ENCODE measurements around the gene PPP4C. TPM values are rescaled to one million over a fixed set of nuclear protein-coding genes. Genes with fewer than 3 reads are reported as not detected.

Gene PPP4C
- total RNA-seq, 1 donor = 178 TPM

DNA sequence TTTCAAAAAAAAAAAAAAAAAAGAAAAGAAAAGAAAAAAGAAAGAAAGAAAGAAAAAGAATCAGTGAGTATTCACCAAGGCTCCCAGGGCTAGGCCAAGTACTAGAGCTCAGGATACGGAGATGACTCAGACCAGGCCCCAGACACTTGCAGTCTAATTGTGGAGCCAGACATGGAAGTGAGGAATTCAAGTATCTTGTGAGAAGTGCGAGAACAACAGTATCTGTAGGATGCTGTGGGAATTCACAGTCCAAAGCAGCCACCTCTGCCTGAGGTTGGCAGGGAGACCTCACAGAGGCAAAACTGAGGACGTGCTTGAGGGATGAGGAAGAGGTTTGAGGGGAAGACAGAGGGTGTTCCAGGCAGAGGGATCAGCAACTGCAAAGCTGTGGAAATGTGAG is 24.3 kb upstream of the PPP4C start:
- Histone ChIP-seq H3K9me3 (ENCODE audit: low read depth, low read length) (no peaks in the 10 kb centered on the region), H3K27ac (ENCODE audit: low read depth, low read length) (peak overlapping the region; percentile 8), H3K4me3 (ENCODE audit: insufficient read depth, low read length) (no peak overlapping the region), H3K4me1 (ENCODE audit: insufficient read depth, low read length) (peaks cover 23% of the 10 kb centered on the region), H3K36me3 (ENCODE audit: insufficient read depth, low read length) (peaks cover 3% of the 10 kb centered on the region), H3K79me2 (ENCODE audit: insufficient read depth, low read length) (peaks cover 11% of the 10 kb centered on the region), H3K27me3 (ENCODE audit: insufficient read depth, low read length) (no peaks in the 10 kb centered on the region), H3K4me2 (ENCODE audit: insufficient read depth, low read length) (peak overlapping the region; percentile 26), H4K20me1 (ENCODE audit: insufficient read depth, low read length) (no peaks in the 10 kb centered on the region), H2AFZ (ENCODE audit: low read length) (peak overlapping the region; percentile 85)
- peak; percentile 96 for DNase-seq (ENCODE audit: insufficient read length, low spot score, missing footprints)
- TF ChIP-seq, protein P1, sequence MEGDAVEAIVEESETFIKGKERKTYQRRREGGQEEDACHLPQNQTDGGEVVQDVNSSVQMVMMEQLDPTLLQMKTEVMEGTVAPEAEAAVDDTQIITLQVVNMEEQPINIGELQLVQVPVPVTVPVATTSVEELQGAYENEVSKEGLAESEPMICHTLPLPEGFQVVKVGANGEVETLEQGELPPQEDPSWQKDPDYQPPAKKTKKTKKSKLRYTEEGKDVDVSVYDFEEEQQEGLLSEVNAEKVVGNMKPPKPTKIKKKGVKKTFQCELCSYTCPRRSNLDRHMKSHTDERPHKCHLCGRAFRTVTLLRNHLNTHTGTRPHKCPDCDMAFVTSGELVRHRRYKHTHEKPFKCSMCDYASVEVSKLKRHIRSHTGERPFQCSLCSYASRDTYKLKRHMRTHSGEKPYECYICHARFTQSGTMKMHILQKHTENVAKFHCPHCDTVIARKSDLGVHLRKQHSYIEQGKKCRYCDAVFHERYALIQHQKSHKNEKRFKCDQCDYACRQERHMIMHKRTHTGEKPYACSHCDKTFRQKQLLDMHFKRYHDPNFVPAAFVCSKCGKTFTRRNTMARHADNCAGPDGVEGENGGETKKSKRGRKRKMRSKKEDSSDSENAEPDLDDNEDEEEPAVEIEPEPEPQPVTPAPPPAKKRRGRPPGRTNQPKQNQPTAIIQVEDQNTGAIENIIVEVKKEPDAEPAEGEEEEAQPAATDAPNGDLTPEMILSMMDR (IDR thresholded peaks at IDR 0.05; ENCODE audit: extremely low read depth, low read depth, low read length) = no peak

DNA sequence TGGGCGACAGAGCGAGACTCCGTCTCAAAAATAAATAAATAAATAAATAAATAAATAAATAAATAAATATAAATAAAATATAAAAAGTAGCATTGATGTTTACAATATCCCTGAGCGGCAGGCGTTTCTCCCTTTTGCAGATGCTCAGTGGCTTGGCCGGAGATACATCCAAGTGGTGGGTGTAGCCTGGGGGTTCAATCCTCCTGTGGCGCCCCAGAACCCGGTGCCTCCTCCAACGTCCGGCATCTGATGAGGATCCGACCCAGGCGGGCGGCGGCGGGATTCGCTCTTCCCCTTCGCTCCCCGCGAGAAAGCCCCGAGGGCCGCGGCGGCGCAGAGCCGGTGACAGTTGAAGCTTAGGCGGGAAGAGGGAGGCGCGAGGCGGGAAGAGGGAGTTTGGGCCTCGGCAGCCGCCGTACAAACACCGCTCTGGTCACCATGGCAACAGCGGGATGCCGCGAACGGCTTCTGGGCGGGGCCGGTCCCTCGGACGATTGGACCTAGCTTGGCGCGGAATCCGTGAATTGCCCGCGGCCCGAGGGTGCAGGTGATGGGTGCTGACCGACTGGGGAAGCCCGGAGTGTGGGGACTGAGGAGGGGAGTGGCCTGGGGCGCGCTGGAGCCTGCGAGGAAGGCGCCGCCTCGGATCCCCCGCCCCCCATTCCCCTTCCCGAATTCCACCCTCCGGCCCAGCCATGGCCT is 23.0 kb upstream of the PPP4C start:
- no peaks in the 10 kb centered on the region for H4K20me1 ChIP-seq (ENCODE audit: insufficient read depth, low read length)
- H3K4me2 ChIP-seq (ENCODE audit: insufficient read depth, low read length) = peak overlapping the region; percentile 98
- TF ChIP-seq, protein P1 (IDR thresholded peaks at IDR 0.05; ENCODE audit: extremely low read depth, low read depth, low read length) = no peak

DNA sequence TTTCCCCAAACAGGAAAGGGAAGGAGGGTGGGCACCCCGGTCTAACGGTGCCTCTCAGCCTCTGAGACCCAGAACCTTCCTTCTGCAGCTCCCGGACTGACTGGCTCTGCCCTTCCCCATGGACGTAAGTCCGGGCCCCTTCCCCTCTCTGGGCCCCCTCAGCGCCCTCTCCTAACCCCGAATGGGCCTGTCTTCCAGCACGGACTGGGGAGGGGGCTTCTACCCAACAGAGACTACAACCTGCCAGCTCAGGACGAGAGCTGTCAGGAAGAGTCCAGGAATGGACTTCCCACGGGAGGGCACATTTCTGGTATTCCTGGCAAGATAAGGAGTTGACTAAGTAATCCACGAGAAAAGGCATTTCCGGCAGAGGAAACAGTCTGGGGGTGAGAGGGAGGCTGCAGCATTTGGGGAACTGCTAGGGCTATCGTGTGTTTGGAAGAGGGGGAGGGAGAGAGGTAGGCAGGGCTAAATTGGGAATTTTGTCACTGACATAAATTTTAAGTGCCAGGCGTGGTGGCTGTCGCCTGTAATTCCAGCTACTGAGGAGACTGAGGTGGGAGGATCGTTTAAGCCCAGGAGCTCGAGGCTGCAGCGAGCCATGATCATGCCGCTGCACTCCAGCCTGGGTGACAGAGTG is 22.3 kb upstream of the PPP4C start:
- no peaks in the 10 kb centered on the region for H3K27me3 ChIP-seq (ENCODE audit: insufficient read depth, low read length)
- peaks cover 11% of the 10 kb centered on the region for H3K79me2 ChIP-seq (ENCODE audit: insufficient read depth, low read length)
- H4K20me1 ChIP-seq (ENCODE audit: insufficient read depth, low read length) = no peaks in the 10 kb centered on the region
- H3K4me1 ChIP-seq (ENCODE audit: insufficient read depth, low read length) = peaks cover 23% of the 10 kb centered on the region
- H3K4me3 ChIP-seq (ENCODE audit: insufficient read depth, low read length) = peak overlapping the region; percentile 94
- H3K36me3 ChIP-seq (ENCODE audit: insufficient read depth, low read length) = peaks cover 5% of the 10 kb centered on the region
- DNase-seq (ENCODE audit: insufficient read length, low spot score, missing footprints) = peak; percentile 86
- H3K27ac ChIP-seq (ENCODE audit: low read depth, low read length) = peak overlapping the region; percentile 77
- H3K4me2 ChIP-seq (ENCODE audit: insufficient read depth, low read length) = peak overlapping the region; percentile 98
- peak overlapping the region; percentile 89 for H2AFZ ChIP-seq (ENCODE audit: low read length)
- H3K9me3 ChIP-seq (ENCODE audit: low read depth, low read length) = no peaks in the 10 kb centered on the region
- TF ChIP-seq, protein P1 (IDR thresholded peaks at IDR 0.05; ENCODE audit: extremely low read depth, low read depth, low read length) = no peak

More for the DNA sequence above, 23.0 kb upstream of the PPP4C start:
- H3K4me3 ChIP-seq (ENCODE audit: insufficient read depth, low read length) = peak overlapping the region; percentile 94
- H3K36me3 ChIP-seq (ENCODE audit: insufficient read depth, low read length) = peaks cover 5% of the 10 kb centered on the region
- H2AFZ ChIP-seq (ENCODE audit: low read length) = peak overlapping the region; percentile 89
- peak overlapping the region; percentile 77 for H3K27ac ChIP-seq (ENCODE audit: low read depth, low read length)
- no peaks in the 10 kb centered on the region for H3K9me3 ChIP-seq (ENCODE audit: low read depth, low read length)
- DNase-seq (ENCODE audit: insufficient read length, low spot score, missing footprints) = peak; percentile 99
- H3K27me3 ChIP-seq (ENCODE audit: insufficient read depth, low read length) = no peaks in the 10 kb centered on the region
- peaks cover 11% of the 10 kb centered on the region for H3K79me2 ChIP-seq (ENCODE audit: insufficient read depth, low read length)
- peaks cover 23% of the 10 kb centered on the region for H3K4me1 ChIP-seq (ENCODE audit: insufficient read depth, low read length)

DNA sequence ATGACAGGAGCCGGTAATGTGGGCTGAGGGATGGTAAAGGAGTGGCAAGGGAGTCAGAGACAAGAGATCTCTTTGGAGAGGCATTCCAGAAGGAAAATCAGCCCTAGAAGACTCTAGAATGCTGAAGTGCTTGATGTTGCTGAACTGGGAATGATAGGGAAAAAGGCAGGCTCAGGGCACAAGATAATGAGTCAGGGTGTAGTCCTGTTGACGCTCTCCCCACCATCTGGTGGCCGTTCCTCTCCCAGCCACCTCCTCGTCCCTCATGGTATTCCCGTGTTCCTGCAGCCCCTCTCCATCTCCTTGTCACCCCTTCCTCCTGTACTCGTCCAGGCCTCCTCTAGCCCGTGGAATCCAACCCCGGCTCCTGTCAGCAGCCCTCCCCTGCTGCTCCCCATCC is 21.3 kb upstream of the PPP4C start:
- peak overlapping the region; percentile 29 for H3K4me2 ChIP-seq (ENCODE audit: insufficient read depth, low read length)
- DNase-seq (ENCODE audit: insufficient read length, low spot score, missing footprints) = peak; percentile 69
- H2AFZ ChIP-seq (ENCODE audit: low read length) = no peak overlapping the region
- TF ChIP-seq, protein P1 (IDR thresholded peaks at IDR 0.05; ENCODE audit: extremely low read depth, low read depth, low read length) = no peak
- H4K20me1 ChIP-seq (ENCODE audit: insufficient read depth, low read length) = no peaks in the 10 kb centered on the region
- H3K9me3 ChIP-seq (ENCODE audit: low read depth, low read length) = no peaks in the 10 kb centered on the region
- H3K79me2 ChIP-seq (ENCODE audit: insufficient read depth, low read length) = peaks cover 11% of the 10 kb centered on the region
- H3K27me3 ChIP-seq (ENCODE audit: insufficient read depth, low read length) = no peaks in the 10 kb centered on the region
- peak overlapping the region; percentile 77 for H3K27ac ChIP-seq (ENCODE audit: low read depth, low read length)
- no peak overlapping the region for H3K4me3 ChIP-seq (ENCODE audit: insufficient read depth, low read length)
- H3K36me3 ChIP-seq (ENCODE audit: insufficient read depth, low read length) = peaks cover 10% of the 10 kb centered on the region
- peaks cover 23% of the 10 kb centered on the region for H3K4me1 ChIP-seq (ENCODE audit: insufficient read depth, low read length)
